ENCODE results near the gene KXD1. TPM values are rescaled to one million over a fixed set of nuclear protein-coding genes. Genes with fewer than 3 reads are reported as not detected.

Gene KXD1
- total RNA-seq, 1 donor from 2014 or later, result 121 TPM

DNA sequence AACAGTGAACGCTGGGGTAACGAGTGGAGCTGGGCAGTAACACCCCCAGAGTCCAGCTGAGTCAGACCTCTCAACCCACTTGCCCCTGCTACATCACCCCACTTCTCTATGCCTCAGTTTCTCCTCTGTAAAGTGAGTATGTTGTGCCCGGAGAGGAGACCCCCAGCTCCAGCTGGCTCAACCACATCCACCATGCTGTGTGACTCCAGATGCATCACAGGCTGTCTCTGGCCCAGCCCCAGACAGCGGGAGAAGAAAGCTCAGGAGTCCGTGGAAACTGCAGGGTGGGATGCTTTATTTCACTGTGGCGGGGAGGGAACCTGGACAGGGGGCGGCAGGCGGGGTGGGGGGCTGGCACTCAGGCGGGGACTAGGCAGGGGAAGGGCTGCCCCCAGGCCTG, 26.2 kb upstream of the KXD1 start:
- H3K36me3 ChIP-seq (ENCODE audit: control insufficient read depth, insufficient read depth, low read length), result peaks cover 2% of the 10 kb centered on the region
- DNase-seq (ENCODE audit: low read depth), result no peak
- no peak overlapping the region for H3K4me3 ChIP-seq (ENCODE audit: low read depth, low read length)
- TF ChIP-seq, protein P1, sequence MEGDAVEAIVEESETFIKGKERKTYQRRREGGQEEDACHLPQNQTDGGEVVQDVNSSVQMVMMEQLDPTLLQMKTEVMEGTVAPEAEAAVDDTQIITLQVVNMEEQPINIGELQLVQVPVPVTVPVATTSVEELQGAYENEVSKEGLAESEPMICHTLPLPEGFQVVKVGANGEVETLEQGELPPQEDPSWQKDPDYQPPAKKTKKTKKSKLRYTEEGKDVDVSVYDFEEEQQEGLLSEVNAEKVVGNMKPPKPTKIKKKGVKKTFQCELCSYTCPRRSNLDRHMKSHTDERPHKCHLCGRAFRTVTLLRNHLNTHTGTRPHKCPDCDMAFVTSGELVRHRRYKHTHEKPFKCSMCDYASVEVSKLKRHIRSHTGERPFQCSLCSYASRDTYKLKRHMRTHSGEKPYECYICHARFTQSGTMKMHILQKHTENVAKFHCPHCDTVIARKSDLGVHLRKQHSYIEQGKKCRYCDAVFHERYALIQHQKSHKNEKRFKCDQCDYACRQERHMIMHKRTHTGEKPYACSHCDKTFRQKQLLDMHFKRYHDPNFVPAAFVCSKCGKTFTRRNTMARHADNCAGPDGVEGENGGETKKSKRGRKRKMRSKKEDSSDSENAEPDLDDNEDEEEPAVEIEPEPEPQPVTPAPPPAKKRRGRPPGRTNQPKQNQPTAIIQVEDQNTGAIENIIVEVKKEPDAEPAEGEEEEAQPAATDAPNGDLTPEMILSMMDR (IDR thresholded peaks at IDR 0.05; ENCODE audit: insufficient read depth, low read length, poor library complexity, severe bottlenecking), result no peak
- no peaks in the 10 kb centered on the region for H3K27me3 ChIP-seq (ENCODE audit: control insufficient read depth, insufficient read depth, low read length)

DNA sequence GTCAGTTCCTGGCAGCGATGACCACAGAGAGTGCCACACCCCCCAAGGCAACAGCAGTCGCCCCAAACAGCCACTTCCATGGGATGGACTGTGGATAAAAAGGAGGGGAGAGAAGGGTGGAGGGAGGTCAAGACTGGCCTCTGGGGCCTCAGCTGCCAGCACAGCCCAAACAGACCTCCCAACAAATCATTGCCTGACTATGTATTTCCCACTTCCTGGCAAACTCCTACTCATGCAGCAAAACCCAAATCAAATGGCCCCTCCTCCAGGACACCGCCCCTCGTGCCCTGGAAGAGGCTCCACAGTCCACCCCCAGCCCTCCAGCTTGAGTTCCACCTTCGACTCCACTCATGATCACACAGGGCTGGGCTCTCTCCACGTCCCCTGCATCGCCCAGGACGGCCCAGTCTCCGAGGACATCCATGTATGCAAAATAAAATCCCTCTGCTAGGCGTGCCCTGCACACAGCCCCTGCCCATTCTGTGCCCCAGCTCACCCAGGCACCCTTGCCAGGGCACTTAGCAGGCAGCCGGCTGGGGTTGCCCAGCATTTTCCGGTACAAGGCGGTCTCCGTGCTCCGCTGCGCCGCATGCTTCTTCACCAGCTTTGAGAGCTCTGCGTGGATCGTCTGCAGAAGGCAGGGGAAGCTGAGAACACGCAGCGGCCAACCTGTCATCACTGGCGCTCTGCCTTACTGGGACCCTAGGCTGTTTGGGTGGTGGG, 25.3 kb upstream of the KXD1 start:
- TF ChIP-seq, protein P1 (IDR thresholded peaks at IDR 0.05; ENCODE audit: insufficient read depth, low read length, poor library complexity, severe bottlenecking), result no peak
- no peaks in the 10 kb centered on the region for H3K27me3 ChIP-seq (ENCODE audit: control insufficient read depth, insufficient read depth, low read length)
- no peak for DNase-seq (ENCODE audit: low read depth)
- H3K4me3 ChIP-seq (ENCODE audit: low read depth, low read length), result no peak overlapping the region
- peaks cover 4% of the 10 kb centered on the region for H3K36me3 ChIP-seq (ENCODE audit: control insufficient read depth, insufficient read depth, low read length)

DNA sequence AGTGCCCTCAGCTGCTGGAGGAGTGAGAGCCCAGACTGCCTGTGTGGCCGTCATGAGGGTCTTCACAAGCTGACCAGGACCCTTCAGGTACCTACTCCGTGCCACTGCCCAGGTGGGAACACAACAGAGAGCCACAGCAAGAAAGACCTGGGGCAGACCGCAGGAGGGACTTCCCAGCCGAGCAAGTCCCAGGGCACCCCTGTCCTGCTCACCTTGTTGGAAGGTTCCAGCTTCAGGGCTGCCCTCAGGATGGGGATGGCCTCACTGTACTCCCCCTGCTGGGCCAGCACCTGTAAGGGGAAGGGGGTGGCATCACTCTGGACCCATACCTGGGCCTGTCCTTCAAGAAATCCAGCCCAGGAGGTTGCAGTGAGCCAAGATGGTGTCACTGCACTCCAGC, 24.6 kb upstream of the KXD1 start:
- Histone ChIP-seq H3K36me3 (ENCODE audit: control insufficient read depth, insufficient read depth, low read length) (peaks cover 4% of the 10 kb centered on the region), H3K27me3 (ENCODE audit: control insufficient read depth, insufficient read depth, low read length) (no peaks in the 10 kb centered on the region), H3K4me3 (ENCODE audit: low read depth, low read length) (no peak overlapping the region)
- TF ChIP-seq, protein P1 (IDR thresholded peaks at IDR 0.05; ENCODE audit: insufficient read depth, low read length, poor library complexity, severe bottlenecking), result no peak
- DNase-seq (ENCODE audit: low read depth), result no peak

DNA sequence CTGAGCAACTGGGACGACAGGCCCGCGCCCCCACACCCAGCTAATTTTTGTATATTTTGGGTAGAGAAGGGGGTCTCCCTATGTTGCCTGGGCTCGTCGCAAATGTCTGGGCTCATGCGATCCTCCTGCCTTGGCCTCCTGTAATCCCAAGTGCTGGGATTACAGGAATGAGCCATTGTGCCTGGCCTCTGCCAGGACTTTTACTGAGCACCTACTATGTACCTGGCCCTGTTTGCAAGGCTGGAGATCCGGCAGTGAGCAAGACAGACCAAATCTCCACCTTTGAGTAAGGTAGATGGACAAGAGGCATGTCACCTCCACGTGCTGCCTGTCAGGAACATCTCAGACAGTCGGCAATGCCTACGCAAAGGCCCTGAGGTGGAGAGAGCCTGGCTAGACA, 21.2 kb upstream of the KXD1 start:
- Histone ChIP-seq H3K4me3 (ENCODE audit: low read depth, low read length) (no peak overlapping the region), H3K36me3 (ENCODE audit: control insufficient read depth, insufficient read depth, low read length) (peaks cover 8% of the 10 kb centered on the region), H3K27me3 (ENCODE audit: control insufficient read depth, insufficient read depth, low read length) (no peaks in the 10 kb centered on the region)
- no peak for DNase-seq (ENCODE audit: low read depth)
- TF ChIP-seq, protein P1 (IDR thresholded peaks at IDR 0.05; ENCODE audit: insufficient read depth, low read length, poor library complexity, severe bottlenecking), result no peak

DNA sequence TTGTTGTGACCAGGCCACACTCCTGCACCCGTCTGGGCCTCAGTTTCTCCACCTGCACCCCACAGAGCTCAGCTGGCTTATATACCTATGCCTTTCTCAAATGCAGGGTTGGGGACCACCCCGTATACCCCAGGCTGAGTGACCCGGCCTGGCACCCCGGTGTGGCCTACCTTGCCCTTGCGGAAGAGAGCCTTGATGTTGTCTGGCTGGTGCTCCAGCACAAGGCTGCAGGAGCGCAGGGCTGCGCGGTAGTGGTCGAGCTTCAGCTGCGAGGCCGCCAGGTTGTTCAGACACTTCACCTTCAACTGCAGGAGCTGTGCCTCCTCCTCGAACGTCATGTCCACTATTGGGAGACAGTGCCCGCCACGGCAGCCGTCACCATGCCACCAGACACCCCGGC, 20.2 kb upstream of the KXD1 start:
- H3K36me3 ChIP-seq (ENCODE audit: control insufficient read depth, insufficient read depth, low read length), result peaks cover 8% of the 10 kb centered on the region
- H3K4me3 ChIP-seq (ENCODE audit: low read depth, low read length), result no peak overlapping the region
- no peaks in the 10 kb centered on the region for H3K27me3 ChIP-seq (ENCODE audit: control insufficient read depth, insufficient read depth, low read length)
- no peak for DNase-seq (ENCODE audit: low read depth)
- TF ChIP-seq, protein P1 (IDR thresholded peaks at IDR 0.05; ENCODE audit: insufficient read depth, low read length, poor library complexity, severe bottlenecking), result no peak

DNA sequence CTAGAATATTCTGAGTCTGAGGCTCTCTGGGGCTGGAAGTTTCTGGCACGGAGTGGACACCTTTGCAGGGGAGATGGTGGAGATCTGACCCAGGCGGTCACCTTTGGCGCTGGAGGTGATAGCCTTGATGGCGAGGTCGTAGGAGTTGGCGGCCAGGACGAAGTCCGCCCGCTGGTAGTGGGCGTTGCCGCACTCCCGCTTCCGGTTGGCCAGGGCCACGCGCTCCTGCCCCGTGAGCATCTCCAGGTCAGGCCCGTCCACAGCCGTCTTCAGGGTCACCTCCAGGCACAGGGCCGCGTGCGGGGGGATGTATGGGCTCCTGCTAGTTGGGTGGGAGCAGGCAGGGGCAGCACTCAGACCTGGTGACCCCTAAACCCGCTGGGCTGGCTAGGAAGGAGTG, 19.6 kb upstream of the KXD1 start:
- DNase-seq (ENCODE audit: low read depth), result no peak
- Histone ChIP-seq H3K4me3 (ENCODE audit: low read depth, low read length) (no peak overlapping the region), H3K36me3 (ENCODE audit: control insufficient read depth, insufficient read depth, low read length) (peaks cover 6% of the 10 kb centered on the region), H3K27me3 (ENCODE audit: control insufficient read depth, insufficient read depth, low read length) (no peaks in the 10 kb centered on the region)
- TF ChIP-seq, protein P1 (IDR thresholded peaks at IDR 0.05; ENCODE audit: insufficient read depth, low read length, poor library complexity, severe bottlenecking), result no peak

All from kidney epithelial cell (primary cell).